Measurements from ENCODE around the gene RILPL1. TPM values are rescaled to one million over a fixed set of nuclear protein-coding genes. Genes with fewer than 3 reads are reported as not detected.
"Not testable (repeated sequence)": the region's sequence is repeated elsewhere in the genome, so short reads cannot be mapped to it uniquely, and the experiment has no call there.

The RILPL1 gene
- polyA plus RNA-seq, 2 donors: 5.6 to 7.3 TPM

DNA sequence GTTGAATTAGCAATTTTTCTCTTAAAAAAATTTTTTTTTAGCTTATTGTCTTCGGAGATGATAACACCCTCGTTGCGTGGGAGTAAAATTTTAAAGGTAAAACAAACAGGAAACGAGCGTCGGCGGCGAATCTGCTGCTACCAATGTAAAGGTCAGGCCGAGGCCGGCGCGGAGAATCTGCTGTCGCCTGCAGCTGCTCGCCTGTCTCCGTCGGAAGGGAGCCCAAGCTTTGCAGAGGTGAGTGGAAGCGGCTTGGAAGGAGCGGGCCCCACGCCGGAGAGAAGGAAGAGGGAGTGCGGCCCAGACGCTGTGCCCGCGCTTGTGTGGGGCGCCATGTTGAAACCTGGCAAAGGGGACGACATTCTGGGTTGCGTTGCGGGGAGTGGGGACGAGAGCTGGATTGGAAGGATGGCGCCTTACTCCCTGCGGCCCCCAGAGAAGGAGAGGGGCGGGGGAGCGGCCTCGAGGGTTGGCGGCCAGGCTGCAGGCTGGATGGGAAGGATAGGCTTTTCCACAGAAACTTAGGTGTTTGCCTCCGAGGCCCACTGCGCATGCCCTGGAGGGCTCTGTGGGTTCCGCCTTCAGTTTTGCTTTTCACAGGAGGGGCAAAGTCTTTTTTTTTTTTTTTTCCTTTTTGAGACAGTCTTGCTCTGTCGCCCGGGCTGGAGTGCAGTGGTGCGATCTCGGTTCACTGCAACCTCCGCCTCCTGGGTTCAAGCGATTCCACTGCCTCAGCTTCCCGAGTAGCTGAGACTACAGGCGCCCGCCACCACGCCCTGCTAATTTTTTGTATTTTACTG is 75.3 kb downstream of the RILPL1 start, which contains the start of gene SNRNP35:
TSS of gene SNRNP35 (plus strand) at position 160 of the 800 bp plus-strand sequence. CDS start 7,402 bp downstream, outside the sequence.
- Histone ChIP-seq H3K4me1 (ENCODE audit: control insufficient read depth in 2 of 2, insufficient read depth in 2 of 2, low read length in 1 of 2) (no peaks in the 10 kb centered on the region), H3K9me3 (ENCODE audit: control insufficient read depth in 2 of 2, insufficient read depth in 1 of 2, low read depth in 1 of 2, low read length in 1 of 2) (no peaks in the 10 kb centered on the region), H3K36me3 (ENCODE audit: control insufficient read depth in 2 of 2, insufficient read depth in 2 of 2, low read length in 1 of 2) (no peaks in the 10 kb centered on the region), H3K4me3 (ENCODE audit: low read depth in 1 of 2, low read length in 2 of 2) (peak within 1 kb of the TSS; percentile 91 to 96), H3K27ac (ENCODE audit: low read depth in 2 of 2, low read length in 1 of 2) (peak within 1 kb of the TSS; percentile 99 to 100), H3K27me3 (ENCODE audit: control insufficient read depth in 1 of 2, insufficient read depth in 2 of 2, low read length in 2 of 2) (no peaks in the 10 kb centered on the region)
- 0 to 1% methylated on average over 44 to 48 of the region's 48 CpGs for WGBS, 2 donors

DNA sequence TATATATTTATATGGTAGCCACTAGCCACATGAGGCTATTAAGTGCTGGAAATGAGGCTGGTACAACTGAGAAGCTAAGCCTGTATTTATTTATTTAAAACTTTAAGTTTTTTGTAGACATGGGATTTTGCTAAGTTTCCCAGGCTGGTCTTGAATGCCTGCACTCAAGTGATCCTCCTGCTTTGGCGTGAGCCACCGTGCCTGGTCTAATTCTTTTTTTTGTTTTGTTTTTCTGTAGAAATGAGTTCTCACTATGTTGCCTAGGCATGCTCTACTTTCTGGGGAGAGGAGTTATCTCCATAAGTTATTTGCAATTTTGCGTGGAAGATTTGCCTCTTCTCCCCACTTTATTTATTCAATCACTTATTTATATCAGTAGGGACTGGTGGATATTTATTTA is 80.4 kb downstream of the RILPL1 start:
- Histone ChIP-seq H3K4me3 (ENCODE audit: low read depth in 1 of 2, low read length in 2 of 2) (no peak overlapping the region), H3K27me3 (ENCODE audit: control insufficient read depth in 1 of 2, insufficient read depth in 2 of 2, low read length in 2 of 2) (no peaks in the 10 kb centered on the region), H3K36me3 (ENCODE audit: control insufficient read depth in 2 of 2, insufficient read depth in 2 of 2, low read length in 1 of 2) (no peaks in the 10 kb centered on the region), H3K4me1 (ENCODE audit: control insufficient read depth in 2 of 2, insufficient read depth in 2 of 2, low read length in 1 of 2) (no peaks in the 10 kb centered on the region), H3K27ac (ENCODE audit: low read depth in 2 of 2, low read length in 1 of 2) (no peak overlapping the region), H3K9me3 (ENCODE audit: control insufficient read depth in 2 of 2, insufficient read depth in 1 of 2, low read depth in 1 of 2, low read length in 1 of 2) (no peaks in the 10 kb centered on the region)
- WGBS, 2 donors: 50 to 60% methylated on average over 3 of the region's 3 CpGs

DNA sequence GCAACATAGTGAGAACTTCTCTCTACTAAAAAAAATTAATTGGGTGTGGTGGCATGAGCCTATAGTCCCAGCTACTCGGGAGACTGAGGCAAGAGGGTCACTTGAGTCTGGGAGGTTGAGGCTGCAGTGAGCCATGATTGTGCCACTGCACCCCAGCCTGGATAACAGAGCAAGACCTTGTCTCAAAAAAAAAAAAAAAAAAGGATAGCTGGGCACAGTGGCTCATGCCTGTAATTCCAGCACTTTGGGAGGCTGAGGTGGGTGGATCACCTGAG is 81.3 kb downstream of the RILPL1 start:
- not testable (repeated sequence) for H3K27me3 ChIP-seq (ENCODE audit: control insufficient read depth in 1 of 2, insufficient read depth in 2 of 2, low read length in 2 of 2); H3K36me3 ChIP-seq (ENCODE audit: control insufficient read depth in 2 of 2, insufficient read depth in 2 of 2, low read length in 1 of 2); H3K9me3 ChIP-seq (ENCODE audit: control insufficient read depth in 2 of 2, insufficient read depth in 1 of 2, low read depth in 1 of 2, low read length in 1 of 2); H3K4me1 ChIP-seq (ENCODE audit: control insufficient read depth in 2 of 2, insufficient read depth in 2 of 2, low read length in 1 of 2); H3K4me3 ChIP-seq (ENCODE audit: low read depth in 1 of 2, low read length in 2 of 2); H3K27ac ChIP-seq (ENCODE audit: low read depth in 2 of 2, low read length in 1 of 2)
- WGBS, 2 donors: 37 to 45% methylated on average over 1 of the region's 1 CpG

DNA sequence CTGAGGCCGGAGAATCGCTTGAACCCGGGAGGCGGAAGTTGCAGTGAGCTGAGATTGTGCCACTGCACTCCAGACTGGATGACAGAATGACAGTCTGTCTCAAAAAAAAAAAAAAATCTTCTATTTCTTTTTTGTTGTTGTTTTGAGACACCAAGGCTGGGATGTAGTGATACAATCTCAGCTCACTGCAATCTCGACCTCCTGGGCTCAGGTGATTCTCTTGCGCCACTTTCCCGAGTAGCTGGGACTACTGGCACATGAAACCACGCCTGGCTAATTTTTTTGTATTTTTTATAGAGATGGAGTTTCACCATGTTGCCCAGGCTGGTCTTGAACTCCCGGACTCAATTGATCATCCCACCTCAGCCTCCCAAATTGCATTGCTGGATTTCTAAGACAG is 82.9 kb downstream of the RILPL1 start:
- WGBS, 2 donors: 93 to 95% methylated on average over 9 of the region's 9 CpGs
- H3K4me1 ChIP-seq (ENCODE audit: control insufficient read depth in 2 of 2, insufficient read depth in 2 of 2, low read length in 1 of 2): no peaks in the 10 kb centered on the region
- no peak overlapping the region for H3K4me3 ChIP-seq (ENCODE audit: low read depth in 1 of 2, low read length in 2 of 2)
- no peaks in the 10 kb centered on the region for H3K36me3 ChIP-seq (ENCODE audit: control insufficient read depth in 2 of 2, insufficient read depth in 2 of 2, low read length in 1 of 2)
- H3K27ac ChIP-seq (ENCODE audit: low read depth in 2 of 2, low read length in 1 of 2): no peak overlapping the region
- H3K27me3 ChIP-seq (ENCODE audit: control insufficient read depth in 1 of 2, insufficient read depth in 2 of 2, low read length in 2 of 2): no peaks in the 10 kb centered on the region
- H3K9me3 ChIP-seq (ENCODE audit: control insufficient read depth in 2 of 2, insufficient read depth in 1 of 2, low read depth in 1 of 2, low read length in 1 of 2): no peaks in the 10 kb centered on the region

DNA sequence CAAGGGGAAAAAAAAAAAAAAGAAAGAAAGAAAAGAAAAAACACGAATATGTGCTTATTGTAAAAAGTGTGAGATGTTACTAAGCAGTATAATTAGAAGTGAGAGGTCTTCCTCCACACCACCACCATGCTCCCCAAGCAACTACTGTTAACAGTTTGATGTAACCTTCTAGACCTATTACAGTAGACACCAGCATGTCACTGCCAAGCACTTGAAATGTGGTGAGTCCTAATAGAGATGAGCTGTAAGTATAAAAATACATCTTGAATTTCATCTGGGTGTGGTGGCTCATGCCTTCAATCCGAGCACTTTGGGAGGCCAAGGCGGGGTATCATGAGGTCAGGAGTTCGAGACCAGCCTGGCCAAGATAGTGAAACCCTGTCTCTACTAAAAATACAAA is 83.7 kb downstream of the RILPL1 start:
- Histone ChIP-seq H3K4me1 (ENCODE audit: control insufficient read depth in 2 of 2, insufficient read depth in 2 of 2, low read length in 1 of 2) (no peaks in the 10 kb centered on the region), H3K4me3 (ENCODE audit: low read depth in 1 of 2, low read length in 2 of 2) (no peak overlapping the region), H3K9me3 (ENCODE audit: control insufficient read depth in 2 of 2, insufficient read depth in 1 of 2, low read depth in 1 of 2, low read length in 1 of 2) (no peaks in the 10 kb centered on the region), H3K36me3 (ENCODE audit: control insufficient read depth in 2 of 2, insufficient read depth in 2 of 2, low read length in 1 of 2) (no peaks in the 10 kb centered on the region), H3K27me3 (ENCODE audit: control insufficient read depth in 1 of 2, insufficient read depth in 2 of 2, low read length in 2 of 2) (no peaks in the 10 kb centered on the region), H3K27ac (ENCODE audit: low read depth in 2 of 2, low read length in 1 of 2) (no peak overlapping the region)
- WGBS, 2 donors: 81 to 83% methylated on average over 4 of the region's 4 CpGs

DNA sequence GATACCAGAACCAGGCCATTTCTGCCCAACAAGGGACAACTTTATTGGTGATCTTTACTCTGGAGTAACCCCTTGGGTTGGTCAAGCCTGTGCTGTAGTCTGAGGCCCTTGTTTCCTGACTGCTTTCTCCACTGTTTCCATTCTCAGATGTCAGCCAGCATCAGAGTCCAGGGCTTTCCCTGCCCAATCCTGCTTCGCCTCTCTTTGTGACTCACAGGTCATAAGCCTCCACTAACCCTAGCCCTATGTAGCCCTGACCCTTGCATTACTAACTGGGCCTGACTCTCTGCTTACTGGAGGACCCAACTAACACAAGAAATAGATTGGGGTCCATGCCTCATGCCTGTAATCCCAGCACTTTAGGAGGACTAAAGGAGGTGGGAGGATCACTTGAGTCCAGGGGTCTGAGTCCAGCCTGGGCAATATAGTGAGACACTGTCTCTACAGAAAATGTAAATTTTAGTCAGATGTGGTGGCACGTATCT is 84.2 kb downstream of the RILPL1 start:
- H3K4me1 ChIP-seq (ENCODE audit: control insufficient read depth in 2 of 2, insufficient read depth in 2 of 2, low read length in 1 of 2): no peaks in the 10 kb centered on the region
- no peak overlapping the region for H3K4me3 ChIP-seq (ENCODE audit: low read depth in 1 of 2, low read length in 2 of 2)
- H3K27me3 ChIP-seq (ENCODE audit: control insufficient read depth in 1 of 2, insufficient read depth in 2 of 2, low read length in 2 of 2): no peaks in the 10 kb centered on the region
- WGBS, 2 donors: 80 to 92% methylated on average over 2 of the region's 2 CpGs
- no peaks in the 10 kb centered on the region for H3K36me3 ChIP-seq (ENCODE audit: control insufficient read depth in 2 of 2, insufficient read depth in 2 of 2, low read length in 1 of 2)
- H3K9me3 ChIP-seq (ENCODE audit: control insufficient read depth in 2 of 2, insufficient read depth in 1 of 2, low read depth in 1 of 2, low read length in 1 of 2): no peaks in the 10 kb centered on the region
- H3K27ac ChIP-seq (ENCODE audit: low read depth in 2 of 2, low read length in 1 of 2): no peak overlapping the region

DNA sequence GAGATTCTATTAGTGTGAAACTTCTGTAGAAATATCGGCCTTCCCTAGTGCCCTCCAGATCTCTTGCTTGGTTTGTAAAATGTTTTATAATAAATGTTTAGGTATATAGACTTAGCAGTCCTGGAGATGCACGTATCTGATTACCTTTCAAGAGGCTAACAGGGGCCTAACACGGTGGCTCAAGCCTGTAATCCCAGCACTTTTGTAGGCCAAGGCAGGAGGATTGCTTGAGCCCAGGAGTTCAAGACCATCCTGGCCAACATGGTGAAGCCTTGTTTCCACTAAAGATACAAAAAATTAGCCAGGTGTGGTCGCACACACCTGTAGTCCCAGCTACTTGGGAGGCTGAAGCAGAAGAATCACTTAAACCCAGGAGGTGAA is 87.2 kb downstream of the RILPL1 start:
- WGBS, 2 donors: 57 to 65% methylated on average over 4 of the region's 4 CpGs
- peak overlapping the region in 1 of 2 donors; percentile 6 for H3K27ac ChIP-seq (ENCODE audit: low read depth in 2 of 2, low read length in 1 of 2)

DNA sequence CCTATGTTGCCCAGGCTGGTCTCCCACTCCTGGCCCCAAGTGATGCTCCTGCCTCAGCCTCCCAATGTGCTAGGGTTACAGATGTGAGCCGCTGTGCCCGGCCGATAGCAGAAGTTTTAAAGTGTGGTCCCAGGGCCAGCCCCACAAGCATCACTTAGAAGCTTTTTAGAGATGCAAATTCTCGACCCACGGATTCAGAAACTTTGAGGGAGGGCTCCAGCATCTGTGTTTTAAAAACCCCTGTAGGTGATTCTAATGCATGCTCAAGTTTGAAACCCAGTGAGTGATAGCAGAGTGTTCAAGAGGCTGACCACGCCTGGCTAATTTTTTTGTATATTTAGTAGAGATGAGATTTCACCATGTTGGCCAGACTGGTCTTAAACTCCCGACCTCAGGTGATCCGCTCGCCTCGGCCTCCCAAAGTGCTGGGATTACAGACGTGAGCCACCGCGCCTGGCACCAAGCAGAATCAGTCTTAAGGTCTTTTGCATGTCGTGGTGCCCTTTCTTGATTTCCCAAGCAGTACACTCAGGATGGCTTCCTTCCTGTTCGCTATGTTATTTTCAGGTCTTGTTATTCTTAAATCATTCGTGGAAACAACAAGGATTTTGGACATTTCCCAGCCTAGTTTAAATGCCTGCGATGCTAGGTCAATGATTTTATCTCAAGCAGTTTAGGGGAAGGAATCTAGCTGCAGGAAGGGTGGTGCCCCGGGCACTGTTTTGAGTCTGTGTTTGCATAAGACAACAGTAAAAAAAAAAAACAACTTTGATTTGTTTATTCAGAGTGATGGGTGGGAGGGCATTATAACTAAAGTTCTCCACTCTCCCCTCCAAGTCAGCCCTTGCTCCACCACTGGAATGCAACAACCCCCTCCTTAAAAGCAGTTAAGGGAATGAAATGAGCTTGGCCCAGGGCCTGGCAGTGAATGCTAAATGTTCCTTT is 87.9 kb downstream of the RILPL1 start:
- Histone ChIP-seq H3K36me3 (ENCODE audit: control insufficient read depth in 2 of 2, insufficient read depth in 2 of 2, low read length in 1 of 2) (no peaks in the 10 kb centered on the region), H3K4me3 (ENCODE audit: low read depth in 1 of 2, low read length in 2 of 2) (no peak overlapping the region), H3K27me3 (ENCODE audit: control insufficient read depth in 1 of 2, insufficient read depth in 2 of 2, low read length in 2 of 2) (no peaks in the 10 kb centered on the region), H3K4me1 (ENCODE audit: control insufficient read depth in 2 of 2, insufficient read depth in 2 of 2, low read length in 1 of 2) (no peaks in the 10 kb centered on the region), H3K9me3 (ENCODE audit: control insufficient read depth in 2 of 2, insufficient read depth in 1 of 2, low read depth in 1 of 2, low read length in 1 of 2) (no peaks in the 10 kb centered on the region), H3K27ac (ENCODE audit: low read depth in 2 of 2, low read length in 1 of 2) (peak overlapping the region; percentile 35 to 41)
- WGBS, 2 donors: 40 to 49% methylated on average over 18 of the region's 18 CpGs

More for the DNA sequence above, 87.2 kb downstream of the RILPL1 start:
- Histone ChIP-seq H3K4me1 (ENCODE audit: control insufficient read depth in 2 of 2, insufficient read depth in 2 of 2, low read length in 1 of 2) (no peaks in the 10 kb centered on the region), H3K9me3 (ENCODE audit: control insufficient read depth in 2 of 2, insufficient read depth in 1 of 2, low read depth in 1 of 2, low read length in 1 of 2) (no peaks in the 10 kb centered on the region), H3K27me3 (ENCODE audit: control insufficient read depth in 1 of 2, insufficient read depth in 2 of 2, low read length in 2 of 2) (no peaks in the 10 kb centered on the region), H3K36me3 (ENCODE audit: control insufficient read depth in 2 of 2, insufficient read depth in 2 of 2, low read length in 1 of 2) (no peaks in the 10 kb centered on the region), H3K4me3 (ENCODE audit: low read depth in 1 of 2, low read length in 2 of 2) (no peak overlapping the region)

DNA sequence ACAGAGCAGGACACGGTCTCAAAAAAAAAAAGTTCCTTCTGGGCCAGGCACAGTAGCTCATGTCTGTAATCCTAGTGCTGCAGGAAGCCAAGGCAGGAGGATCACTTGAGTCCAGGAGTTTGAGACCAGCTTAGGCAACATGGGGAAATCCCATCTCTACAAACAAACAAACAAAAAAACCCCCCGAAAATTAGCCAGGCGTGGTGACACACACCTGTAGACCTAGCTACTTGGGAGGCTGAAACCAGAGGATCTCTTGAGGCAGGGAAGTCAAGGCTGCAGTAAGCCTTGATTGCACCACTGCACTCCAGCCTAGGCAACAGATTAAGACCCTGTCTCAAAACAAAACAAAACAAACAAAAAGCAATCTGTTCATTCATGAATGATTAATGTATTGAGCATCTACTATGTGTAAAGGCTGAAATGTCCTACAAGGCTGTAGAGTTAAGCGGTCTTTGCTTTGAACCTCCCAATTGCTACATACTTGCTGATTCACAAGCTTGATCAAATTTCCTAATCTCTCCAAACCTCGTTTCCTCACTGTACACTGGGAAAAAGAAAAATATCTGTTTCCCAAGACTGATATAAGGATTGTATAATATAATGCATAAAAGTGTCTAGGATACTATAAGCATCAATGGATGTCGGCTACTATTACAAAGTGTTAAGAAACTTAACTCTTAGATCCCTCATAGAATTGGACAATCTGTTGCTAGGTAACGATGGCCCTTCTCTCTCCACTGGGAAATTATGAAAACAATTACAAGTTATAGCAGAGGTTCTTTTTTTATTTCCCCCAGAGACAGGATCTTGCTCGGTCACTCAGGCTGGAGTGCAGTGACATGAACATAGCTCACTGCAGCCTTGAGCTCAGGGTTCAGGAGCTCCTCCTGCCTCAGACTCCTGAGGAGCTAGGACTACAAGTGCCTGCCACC is 89.2 kb downstream of the RILPL1 start:
- H3K27me3 ChIP-seq (ENCODE audit: control insufficient read depth in 1 of 2, insufficient read depth in 2 of 2, low read length in 2 of 2): no peaks in the 10 kb centered on the region
- H3K4me3 ChIP-seq (ENCODE audit: low read depth in 1 of 2, low read length in 2 of 2): no peak overlapping the region
- no peaks in the 10 kb centered on the region for H3K36me3 ChIP-seq (ENCODE audit: control insufficient read depth in 2 of 2, insufficient read depth in 2 of 2, low read length in 1 of 2)
- H3K27ac ChIP-seq (ENCODE audit: low read depth in 2 of 2, low read length in 1 of 2): no peak overlapping the region
- H3K9me3 ChIP-seq (ENCODE audit: control insufficient read depth in 2 of 2, insufficient read depth in 1 of 2, low read depth in 1 of 2, low read length in 1 of 2): no peaks in the 10 kb centered on the region
- H3K4me1 ChIP-seq (ENCODE audit: control insufficient read depth in 2 of 2, insufficient read depth in 2 of 2, low read length in 1 of 2): no peaks in the 10 kb centered on the region
- WGBS, 2 donors: 73 to 76% methylated on average over 8 of the region's 8 CpGs

Data from esophagus (tissue), 2 donors.